ENCODE results near the gene ABCE1. TPM values are rescaled to one million over a fixed set of nuclear protein-coding genes. Genes with fewer than 3 reads are reported as not detected.

ABCE1 gene
- total RNA-seq, 2 donors from 2014 or later = 25.0 to 50.1 TPM

DNA sequence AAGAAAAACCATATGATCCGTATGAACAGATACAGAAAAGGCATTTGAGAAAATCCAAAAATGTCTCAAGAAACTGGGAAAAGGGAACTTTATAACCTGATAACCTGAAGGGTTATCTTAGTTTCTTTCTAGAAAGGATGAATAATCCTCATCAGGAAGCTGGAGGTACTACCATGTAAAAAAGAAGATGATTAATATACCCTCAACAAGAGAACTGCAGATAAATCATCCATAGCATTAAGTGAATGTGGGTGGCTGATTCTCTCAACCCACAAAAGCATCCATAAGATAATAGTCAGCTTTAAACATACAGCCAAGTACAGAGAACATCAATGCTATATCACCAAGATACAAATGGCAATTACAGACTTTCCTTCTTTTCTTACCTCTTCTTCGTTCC lies 26.6 kb upstream of the ABCE1 start:
- TF ChIP-seq, protein P1, sequence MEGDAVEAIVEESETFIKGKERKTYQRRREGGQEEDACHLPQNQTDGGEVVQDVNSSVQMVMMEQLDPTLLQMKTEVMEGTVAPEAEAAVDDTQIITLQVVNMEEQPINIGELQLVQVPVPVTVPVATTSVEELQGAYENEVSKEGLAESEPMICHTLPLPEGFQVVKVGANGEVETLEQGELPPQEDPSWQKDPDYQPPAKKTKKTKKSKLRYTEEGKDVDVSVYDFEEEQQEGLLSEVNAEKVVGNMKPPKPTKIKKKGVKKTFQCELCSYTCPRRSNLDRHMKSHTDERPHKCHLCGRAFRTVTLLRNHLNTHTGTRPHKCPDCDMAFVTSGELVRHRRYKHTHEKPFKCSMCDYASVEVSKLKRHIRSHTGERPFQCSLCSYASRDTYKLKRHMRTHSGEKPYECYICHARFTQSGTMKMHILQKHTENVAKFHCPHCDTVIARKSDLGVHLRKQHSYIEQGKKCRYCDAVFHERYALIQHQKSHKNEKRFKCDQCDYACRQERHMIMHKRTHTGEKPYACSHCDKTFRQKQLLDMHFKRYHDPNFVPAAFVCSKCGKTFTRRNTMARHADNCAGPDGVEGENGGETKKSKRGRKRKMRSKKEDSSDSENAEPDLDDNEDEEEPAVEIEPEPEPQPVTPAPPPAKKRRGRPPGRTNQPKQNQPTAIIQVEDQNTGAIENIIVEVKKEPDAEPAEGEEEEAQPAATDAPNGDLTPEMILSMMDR (IDR thresholded peaks at IDR 0.05) = no peak
- Histone ChIP-seq H3K27ac (no peak overlapping the region), H3K36me3 (no peaks in the 10 kb centered on the region), H3K4me3 (no peak overlapping the region), H3K27me3 (no peaks in the 10 kb centered on the region), H3K9ac (ENCODE audit: low read depth in 2 of 2, low read length in 2 of 2) (no peak overlapping the region), H3K4me1 (no peaks in the 10 kb centered on the region), H3K9me3 (no peaks in the 10 kb centered on the region)
- no peak for DNase-seq
- intact Hi-C loops (cut with DNase I) = no loop called here

DNA sequence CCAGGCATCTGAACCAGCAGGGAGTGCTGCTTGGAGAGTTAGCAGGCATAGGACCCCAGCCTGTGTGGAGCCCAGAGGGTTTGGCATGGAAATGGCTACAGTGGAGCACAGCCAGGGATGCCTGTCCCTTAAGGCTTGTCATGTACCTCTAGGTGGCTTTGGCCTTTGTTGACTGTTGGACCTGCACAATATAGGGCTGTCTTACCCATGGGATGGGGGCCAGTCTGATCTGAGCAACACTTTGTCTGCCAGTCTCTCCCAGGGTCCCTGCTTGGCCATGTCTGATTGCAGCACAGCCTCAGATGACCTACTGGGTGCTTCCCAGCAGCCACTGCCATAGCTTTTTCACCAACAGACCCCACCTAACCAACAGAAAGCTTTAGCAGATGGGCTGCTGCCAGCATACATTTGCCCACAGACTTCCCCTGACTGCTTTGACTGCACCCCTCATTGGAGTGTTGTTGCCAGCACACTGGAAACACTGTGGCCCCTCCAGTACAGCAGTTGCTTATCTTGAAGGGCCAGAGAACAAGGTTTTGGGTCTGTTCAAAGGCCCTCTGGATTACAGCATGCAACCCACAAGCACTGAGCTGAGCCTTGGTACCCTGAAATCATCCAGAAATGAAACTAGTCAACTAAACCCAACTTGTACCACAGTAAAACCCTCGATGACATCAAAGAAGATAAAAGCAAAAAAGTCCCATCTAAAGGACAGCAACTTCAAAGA lies 22.2 kb upstream of the ABCE1 start:
- no peak for DNase-seq
- no peaks in the 10 kb centered on the region for H3K4me1 ChIP-seq
- TF ChIP-seq, protein P1 (IDR thresholded peaks at IDR 0.05) = no peak
- H3K9me3 ChIP-seq = no peaks in the 10 kb centered on the region
- H3K4me3 ChIP-seq = no peak overlapping the region
- no peaks in the 10 kb centered on the region for H3K36me3 ChIP-seq
- no peak overlapping the region for H3K9ac ChIP-seq (ENCODE audit: low read depth in 2 of 2, low read length in 2 of 2)
- H3K27ac ChIP-seq = no peak overlapping the region
- no peaks in the 10 kb centered on the region for H3K27me3 ChIP-seq
- intact Hi-C loops (cut with DNase I) = no loop called here

DNA sequence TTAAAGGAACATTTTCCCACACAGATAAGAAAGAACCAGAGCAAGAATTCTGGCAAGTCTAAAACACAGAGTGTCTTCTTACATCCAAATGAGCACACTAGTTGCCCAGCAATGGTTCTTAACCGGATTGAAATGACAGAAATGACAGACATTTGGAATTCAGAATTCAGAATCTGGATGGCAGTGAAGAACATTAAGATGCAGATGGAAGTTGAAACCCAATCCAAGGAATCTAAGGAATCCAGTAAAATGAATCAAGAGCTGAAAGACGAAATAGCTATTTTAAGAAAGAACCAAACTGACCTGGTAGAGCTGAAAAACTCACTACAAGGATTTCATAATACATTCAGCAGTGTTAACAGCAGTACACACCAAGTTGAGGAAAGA lies 21.6 kb upstream of the ABCE1 start:
- Histone ChIP-seq H3K27me3 (no peaks in the 10 kb centered on the region), H3K4me1 (no peaks in the 10 kb centered on the region), H3K9me3 (no peaks in the 10 kb centered on the region), H3K9ac (ENCODE audit: low read depth in 2 of 2, low read length in 2 of 2) (no peak overlapping the region), H3K27ac (no peak overlapping the region), H3K36me3 (no peaks in the 10 kb centered on the region), H3K4me3 (no peak overlapping the region)
- no peak for DNase-seq
- TF ChIP-seq, protein P1 (IDR thresholded peaks at IDR 0.05) = no peak
- intact Hi-C loops (cut with DNase I) = no loop called here

DNA sequence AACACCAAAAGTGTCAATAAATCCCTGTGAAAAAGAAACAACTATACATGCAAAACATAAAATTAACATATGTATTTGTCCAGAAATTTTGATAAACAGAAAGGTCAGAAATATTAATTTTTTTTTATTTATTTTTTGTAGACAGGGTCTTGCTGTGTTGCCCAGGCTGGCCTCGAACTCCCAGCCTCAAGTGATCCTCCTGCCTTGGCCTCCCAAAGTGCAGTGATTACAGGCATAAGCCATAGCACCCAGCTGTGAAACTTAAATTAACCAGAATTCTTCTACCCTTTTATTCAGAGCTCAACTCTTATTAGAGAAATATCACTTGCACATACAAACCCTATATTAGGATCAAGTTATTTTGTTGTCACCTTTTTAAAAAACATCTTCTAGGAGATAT lies 16.4 kb upstream of the ABCE1 start:
- intact Hi-C loops (cut with DNase I) = no loop called here
- Histone ChIP-seq H3K9me3 (no peaks in the 10 kb centered on the region), H3K36me3 (no peaks in the 10 kb centered on the region), H3K27ac (no peak overlapping the region), H3K4me3 (no peak overlapping the region), H3K9ac (ENCODE audit: low read depth in 2 of 2, low read length in 2 of 2) (no peak overlapping the region), H3K4me1 (no peaks in the 10 kb centered on the region), H3K27me3 (no peaks in the 10 kb centered on the region)
- no peak for DNase-seq
- TF ChIP-seq, protein P1 (IDR thresholded peaks at IDR 0.05) = no peak

DNA sequence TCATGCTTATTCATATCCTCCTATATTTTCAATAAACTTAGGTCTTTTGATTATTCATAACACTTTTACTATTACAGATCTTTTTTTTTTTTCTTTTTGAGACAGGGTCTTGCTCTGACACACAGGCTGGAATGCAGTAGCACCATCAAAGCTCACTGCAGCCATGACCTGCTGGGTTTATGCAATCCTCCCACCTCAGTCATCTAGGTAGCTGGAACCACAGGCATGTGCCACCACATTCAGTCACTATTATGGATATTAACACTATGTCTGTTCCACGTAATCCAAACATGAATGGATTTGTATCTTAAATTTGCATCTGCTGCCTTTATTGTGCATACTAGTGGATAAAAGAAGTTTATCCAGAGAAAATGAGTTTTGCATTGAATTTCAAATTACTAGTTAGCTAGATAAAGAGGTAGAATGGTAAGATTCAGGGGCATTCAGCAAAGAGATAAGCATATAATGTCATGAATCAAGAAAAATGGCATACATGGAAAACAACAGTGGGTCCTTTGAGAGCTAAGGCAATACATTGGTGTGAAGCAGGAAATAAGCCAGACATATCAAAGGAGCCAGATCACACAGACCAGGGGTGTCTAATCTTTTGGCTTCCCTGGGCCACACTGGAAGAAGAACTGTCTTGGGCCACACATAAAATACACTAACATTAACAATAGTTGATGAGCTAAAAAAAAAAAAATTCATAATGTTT lies 14.1 kb upstream of the ABCE1 start:
- no peak overlapping the region for H3K4me3 ChIP-seq
- H3K36me3 ChIP-seq = no peaks in the 10 kb centered on the region
- no peak overlapping the region for H3K27ac ChIP-seq
- DNase-seq = no peak
- no peaks in the 10 kb centered on the region for H3K27me3 ChIP-seq
- no peaks in the 10 kb centered on the region for H3K9me3 ChIP-seq
- H3K9ac ChIP-seq (ENCODE audit: low read depth in 2 of 2, low read length in 2 of 2) = no peak overlapping the region
- no peaks in the 10 kb centered on the region for H3K4me1 ChIP-seq
- intact Hi-C loops (cut with DNase I) = no loop called here
- TF ChIP-seq, protein P1 (IDR thresholded peaks at IDR 0.05) = no peak
